ENCODE results near the gene VPS13C.

The VPS13C gene

DNA sequence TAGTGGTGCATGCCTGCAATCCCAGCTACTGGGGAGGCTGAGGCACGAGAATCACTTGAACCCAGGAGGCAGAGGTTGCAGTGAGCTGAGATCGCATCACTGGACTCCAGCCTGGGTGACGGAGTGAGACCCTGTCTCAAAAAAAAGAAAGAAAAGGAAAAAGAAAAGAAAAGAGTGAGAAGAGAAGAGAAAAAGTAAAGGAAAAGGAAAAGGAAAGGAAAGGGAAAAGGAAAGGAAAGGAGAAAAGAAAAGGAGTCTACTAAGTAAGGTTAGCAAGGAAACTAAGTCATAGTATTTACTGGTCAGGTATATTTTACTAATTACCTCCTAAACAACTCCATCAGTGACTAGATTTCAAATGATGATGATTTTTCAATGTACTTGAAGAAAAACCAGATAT, 198.3 kb downstream of the VPS13C start:
- H4K20me1 ChIP-seq (ENCODE audit: insufficient read depth, low read length, poor library complexity, severe bottlenecking), result no peaks in the 10 kb centered on the region
- H3K9ac ChIP-seq (ENCODE audit: low read depth, low read length, poor library complexity, severe bottlenecking), result no peak overlapping the region
- peaks cover 7% of the 10 kb centered on the region; the same call in 1 of the 2 replicates for H3K36me3 ChIP-seq (ENCODE audit: insufficient read depth, low read length)
- no peaks in the 10 kb centered on the region for H3K27me3 ChIP-seq (ENCODE audit: insufficient read depth, low read length, poor library complexity, severe bottlenecking)
- H3K9me2 ChIP-seq (replicated peaks; ENCODE audit: low read depth, low read length), result no peaks in the 10 kb centered on the region
- H3F3A ChIP-seq (ENCODE audit: low read depth), result no peaks in the 10 kb centered on the region
- H3K79me2 ChIP-seq (ENCODE audit: insufficient read depth, low read length), result no peaks in the 10 kb centered on the region
- TF ChIP-seq EZH2phosphoT487 (IDR thresholded peaks at IDR 0.05; ENCODE audit: borderline replicate concordance), result no peak
- TF ChIP-seq, protein P1, sequence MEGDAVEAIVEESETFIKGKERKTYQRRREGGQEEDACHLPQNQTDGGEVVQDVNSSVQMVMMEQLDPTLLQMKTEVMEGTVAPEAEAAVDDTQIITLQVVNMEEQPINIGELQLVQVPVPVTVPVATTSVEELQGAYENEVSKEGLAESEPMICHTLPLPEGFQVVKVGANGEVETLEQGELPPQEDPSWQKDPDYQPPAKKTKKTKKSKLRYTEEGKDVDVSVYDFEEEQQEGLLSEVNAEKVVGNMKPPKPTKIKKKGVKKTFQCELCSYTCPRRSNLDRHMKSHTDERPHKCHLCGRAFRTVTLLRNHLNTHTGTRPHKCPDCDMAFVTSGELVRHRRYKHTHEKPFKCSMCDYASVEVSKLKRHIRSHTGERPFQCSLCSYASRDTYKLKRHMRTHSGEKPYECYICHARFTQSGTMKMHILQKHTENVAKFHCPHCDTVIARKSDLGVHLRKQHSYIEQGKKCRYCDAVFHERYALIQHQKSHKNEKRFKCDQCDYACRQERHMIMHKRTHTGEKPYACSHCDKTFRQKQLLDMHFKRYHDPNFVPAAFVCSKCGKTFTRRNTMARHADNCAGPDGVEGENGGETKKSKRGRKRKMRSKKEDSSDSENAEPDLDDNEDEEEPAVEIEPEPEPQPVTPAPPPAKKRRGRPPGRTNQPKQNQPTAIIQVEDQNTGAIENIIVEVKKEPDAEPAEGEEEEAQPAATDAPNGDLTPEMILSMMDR (conservative IDR thresholded peaks at IDR 0.05; ENCODE audit: low read length), result no peak
- H3K4me1 ChIP-seq (ENCODE audit: insufficient read depth, low read length, poor library complexity, severe bottlenecking), result no peaks in the 10 kb centered on the region
- no peak overlapping the region for H3K4me2 ChIP-seq (ENCODE audit: low read depth, low read length, poor library complexity, severe bottlenecking)
- H2AFZ ChIP-seq (ENCODE audit: low read length), result no peak overlapping the region
- H3K9me3 ChIP-seq (ENCODE audit: insufficient read depth, low read depth, low read length), result no peaks in the 10 kb centered on the region
- H3K4me3 ChIP-seq (ENCODE audit: low read length, poor library complexity, severe bottlenecking), result no peak overlapping the region

DNA sequence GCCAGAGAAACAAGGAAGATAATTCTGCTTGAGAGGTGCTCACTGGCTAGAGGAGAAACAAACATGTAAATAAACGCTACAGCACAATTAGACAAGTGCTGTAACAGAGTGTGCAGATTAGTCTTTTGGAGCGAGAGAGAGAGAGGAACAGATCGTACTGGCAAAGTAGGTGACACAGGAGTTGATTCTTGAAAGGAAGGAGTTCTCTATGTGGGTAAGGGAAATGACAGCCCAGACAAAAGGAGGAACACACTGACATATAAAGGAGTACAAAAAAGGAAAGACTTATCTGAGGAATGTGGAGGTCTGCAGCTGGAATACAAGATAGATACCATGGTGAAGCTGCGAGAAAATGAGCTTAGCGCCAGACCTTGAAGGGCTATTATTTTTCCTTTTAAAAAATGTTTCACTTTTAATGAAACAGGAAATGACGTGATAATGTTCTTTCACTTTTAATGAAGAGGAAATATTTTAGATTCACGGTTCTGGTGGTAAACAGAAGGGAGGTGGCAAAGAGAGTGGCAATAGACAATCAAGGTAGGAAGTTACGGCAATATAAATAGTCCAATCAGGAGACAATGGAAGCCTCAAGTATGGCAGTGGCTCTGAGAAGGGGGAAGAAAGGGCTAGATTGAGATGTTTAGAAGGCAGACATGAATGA, 202.9 kb downstream of the VPS13C start:
- H3K4me2 ChIP-seq (ENCODE audit: low read depth, low read length, poor library complexity, severe bottlenecking), result no peak overlapping the region
- no peak overlapping the region for H2AFZ ChIP-seq (ENCODE audit: low read length)
- no peaks in the 10 kb centered on the region for H3K36me3 ChIP-seq (ENCODE audit: insufficient read depth, low read length)

DNA sequence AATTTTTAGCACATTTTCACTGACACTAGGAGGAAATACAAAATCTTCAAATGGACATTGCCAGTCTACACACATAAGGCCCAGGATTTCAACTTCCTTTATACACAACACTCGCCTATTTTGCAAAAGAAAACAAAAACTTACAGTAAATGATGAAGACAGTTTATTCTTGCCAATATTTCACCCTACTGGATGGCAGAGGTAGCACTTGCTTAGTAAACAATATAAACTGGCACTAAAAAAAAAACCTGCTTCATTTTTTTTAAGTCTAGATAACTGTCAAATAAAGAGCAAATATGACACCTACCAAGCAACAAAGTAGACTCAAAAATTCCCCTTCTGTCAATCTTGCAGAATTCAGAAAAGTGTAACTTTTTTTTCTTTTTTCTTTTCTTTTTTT, 204.0 kb downstream of the VPS13C start:
- Histone ChIP-seq H3F3A (ENCODE audit: low read depth) (no peaks in the 10 kb centered on the region), H3K9me3 (ENCODE audit: insufficient read depth, low read depth, low read length) (no peaks in the 10 kb centered on the region), H3K27me3 (ENCODE audit: insufficient read depth, low read length, poor library complexity, severe bottlenecking) (no peaks in the 10 kb centered on the region), H3K36me3 (ENCODE audit: insufficient read depth, low read length) (no peaks in the 10 kb centered on the region), H3K4me1 (ENCODE audit: insufficient read depth, low read length, poor library complexity, severe bottlenecking) (no peaks in the 10 kb centered on the region), H3K9me2 (replicated peaks; ENCODE audit: low read depth, low read length) (no peaks in the 10 kb centered on the region), H3K4me2 (ENCODE audit: low read depth, low read length, poor library complexity, severe bottlenecking) (no peak overlapping the region), H3K79me2 (ENCODE audit: insufficient read depth, low read length) (no peaks in the 10 kb centered on the region), H3K4me3 (ENCODE audit: low read length, poor library complexity, severe bottlenecking) (no peak overlapping the region), H2AFZ (ENCODE audit: low read length) (no peak overlapping the region), H3K9ac (ENCODE audit: low read depth, low read length, poor library complexity, severe bottlenecking) (no peak overlapping the region), H4K20me1 (ENCODE audit: insufficient read depth, low read length, poor library complexity, severe bottlenecking) (no peaks in the 10 kb centered on the region)
- no peak for TF ChIP-seq EZH2phosphoT487 (IDR thresholded peaks at IDR 0.05; ENCODE audit: borderline replicate concordance)
- TF ChIP-seq, protein P1 (conservative IDR thresholded peaks at IDR 0.05; ENCODE audit: low read length), result no peak

More for the DNA sequence above, 202.9 kb downstream of the VPS13C start:
- Histone ChIP-seq H3K9me3 (ENCODE audit: insufficient read depth, low read depth, low read length) (no peaks in the 10 kb centered on the region), H3K9ac (ENCODE audit: low read depth, low read length, poor library complexity, severe bottlenecking) (no peak overlapping the region), H3K4me3 (ENCODE audit: low read length, poor library complexity, severe bottlenecking) (no peak overlapping the region), H3F3A (ENCODE audit: low read depth) (no peaks in the 10 kb centered on the region), H4K20me1 (ENCODE audit: insufficient read depth, low read length, poor library complexity, severe bottlenecking) (no peaks in the 10 kb centered on the region), H3K4me1 (ENCODE audit: insufficient read depth, low read length, poor library complexity, severe bottlenecking) (no peaks in the 10 kb centered on the region), H3K9me2 (replicated peaks; ENCODE audit: low read depth, low read length) (no peaks in the 10 kb centered on the region), H3K27me3 (ENCODE audit: insufficient read depth, low read length, poor library complexity, severe bottlenecking) (no peaks in the 10 kb centered on the region), H3K79me2 (ENCODE audit: insufficient read depth, low read length) (no peaks in the 10 kb centered on the region)
- TF ChIP-seq, protein P1 (conservative IDR thresholded peaks at IDR 0.05; ENCODE audit: low read length), result no peak
- TF ChIP-seq EZH2phosphoT487 (IDR thresholded peaks at IDR 0.05; ENCODE audit: borderline replicate concordance), result no peak
